ENCODE data around the gene TM9SF1. TPM values are rescaled to one million over a fixed set of nuclear protein-coding genes. Genes with fewer than 3 reads are reported as not detected.
"Not testable (repeated sequence)": the region's sequence is repeated elsewhere in the genome, so short reads cannot be mapped to it uniquely, and the experiment has no call there.

Gene TM9SF1
- total RNA-seq, 4 donors from 2014 or later, result 27.0 to 44.6 (median 43.8) TPM

DNA sequence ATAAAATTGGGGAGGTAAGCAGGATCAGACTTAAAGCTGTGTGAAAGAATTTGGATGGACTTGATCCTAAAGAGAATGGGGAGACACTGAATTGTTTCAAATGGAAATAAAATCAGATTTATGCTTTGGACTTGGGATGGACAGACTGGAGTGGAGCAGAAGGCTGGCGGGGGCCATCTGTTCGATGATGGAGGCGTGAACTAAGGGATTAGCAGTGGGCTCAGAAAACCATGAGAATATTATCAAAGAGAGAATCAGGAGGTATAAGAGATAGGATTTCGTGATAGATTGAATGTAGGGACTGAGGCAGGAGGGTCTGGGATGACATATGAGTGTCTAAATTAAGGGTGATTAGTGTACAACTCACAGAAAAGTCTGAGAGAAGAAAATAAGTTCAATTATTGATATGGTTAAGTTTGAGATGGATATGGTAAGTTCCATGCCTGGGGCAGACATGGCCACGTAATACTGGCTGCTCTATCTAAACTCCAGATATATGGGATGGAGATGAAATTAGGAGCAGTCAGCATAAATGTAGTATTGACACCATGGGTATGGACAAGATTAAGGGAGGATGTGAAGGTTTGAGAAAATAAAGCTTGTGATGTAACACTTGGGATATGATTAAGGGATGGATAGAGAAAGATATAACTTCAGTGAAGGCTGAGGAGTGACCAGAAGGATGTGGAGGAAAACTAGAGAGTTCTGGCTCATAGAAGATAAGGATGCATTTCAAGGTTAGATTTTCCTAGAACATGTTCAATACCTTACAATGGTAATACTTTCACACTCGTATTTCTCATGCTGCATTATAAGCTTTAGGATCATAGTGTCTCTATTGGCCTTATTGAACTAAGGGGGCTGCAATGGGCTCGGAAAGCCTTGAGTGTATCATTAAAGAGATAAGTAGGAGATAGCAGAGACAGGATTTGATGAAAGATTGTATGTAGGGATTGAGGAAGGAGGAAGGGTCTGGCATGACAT is 9.2 kb upstream of the TM9SF1 start:
- TF ChIP-seq, protein P1, sequence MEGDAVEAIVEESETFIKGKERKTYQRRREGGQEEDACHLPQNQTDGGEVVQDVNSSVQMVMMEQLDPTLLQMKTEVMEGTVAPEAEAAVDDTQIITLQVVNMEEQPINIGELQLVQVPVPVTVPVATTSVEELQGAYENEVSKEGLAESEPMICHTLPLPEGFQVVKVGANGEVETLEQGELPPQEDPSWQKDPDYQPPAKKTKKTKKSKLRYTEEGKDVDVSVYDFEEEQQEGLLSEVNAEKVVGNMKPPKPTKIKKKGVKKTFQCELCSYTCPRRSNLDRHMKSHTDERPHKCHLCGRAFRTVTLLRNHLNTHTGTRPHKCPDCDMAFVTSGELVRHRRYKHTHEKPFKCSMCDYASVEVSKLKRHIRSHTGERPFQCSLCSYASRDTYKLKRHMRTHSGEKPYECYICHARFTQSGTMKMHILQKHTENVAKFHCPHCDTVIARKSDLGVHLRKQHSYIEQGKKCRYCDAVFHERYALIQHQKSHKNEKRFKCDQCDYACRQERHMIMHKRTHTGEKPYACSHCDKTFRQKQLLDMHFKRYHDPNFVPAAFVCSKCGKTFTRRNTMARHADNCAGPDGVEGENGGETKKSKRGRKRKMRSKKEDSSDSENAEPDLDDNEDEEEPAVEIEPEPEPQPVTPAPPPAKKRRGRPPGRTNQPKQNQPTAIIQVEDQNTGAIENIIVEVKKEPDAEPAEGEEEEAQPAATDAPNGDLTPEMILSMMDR (IDR thresholded peaks at IDR 0.05), result no peak
- TF ChIP-seq POLR2AphosphoS5 (IDR thresholded peaks at IDR 0.05) (no peak), EP300 (IDR thresholded peaks at IDR 0.05) (no peak), POLR2A (IDR thresholded peaks at IDR 0.05; ENCODE audit: low read depth) (no peak)
- no peak for DNase-seq (ENCODE audit: extremely low spot score)
- Histone ChIP-seq H3K27me3 (no peaks in the 10 kb centered on the region), H3K4me1 (no peaks in the 10 kb centered on the region), H3K27ac (replicated peaks in 1 of 4) (no peak overlapping the region), H3K36me3 (peaks cover 10 to 91% (median 48%) of the 10 kb centered on the region in 4 donors), H3K4me3 (no peak overlapping the region), H3K9me3 (no peaks in the 10 kb centered on the region)
- intact Hi-C loops (cut with DNase I), result no loop called here
- WGBS, result 92% methylated on average over 7 of the region's 7 CpGs

GRCh38 chr14:24203249-24203886 is 8.1 kb upstream of the TM9SF1 start:
- H3K9me3 ChIP-seq; intact Hi-C loops (cut with DNase I); H3K4me3 ChIP-seq; H3K27me3 ChIP-seq; DNase-seq (ENCODE audit: extremely low spot score); H3K4me1 ChIP-seq; H3K27ac ChIP-seq (replicated peaks in 1 of 4): not testable (repeated sequence)
- H3K36me3 ChIP-seq, result peaks cover 6 to 80% (median 37%) of the 10 kb centered on the region in 4 donors
- 95% methylated on average over 16 of the region's 16 CpGs for WGBS

GRCh38 chr14:24202538-24202937 is 7.3 kb upstream of the TM9SF1 start:
- H3K27me3 ChIP-seq; H3K9me3 ChIP-seq; H3K4me3 ChIP-seq; intact Hi-C loops (cut with DNase I); DNase-seq (ENCODE audit: extremely low spot score); H3K27ac ChIP-seq (replicated peaks in 1 of 4): not testable (repeated sequence)
- Histone ChIP-seq H3K36me3 (peaks cover 6 to 72% (median 33%) of the 10 kb centered on the region in 4 donors), H3K4me1 (peaks cover 7 to 15% (median 12%) of the 10 kb centered on the region in 4 donors)
- WGBS, result 90% methylated on average over 8 of the region's 8 CpGs

DNA sequence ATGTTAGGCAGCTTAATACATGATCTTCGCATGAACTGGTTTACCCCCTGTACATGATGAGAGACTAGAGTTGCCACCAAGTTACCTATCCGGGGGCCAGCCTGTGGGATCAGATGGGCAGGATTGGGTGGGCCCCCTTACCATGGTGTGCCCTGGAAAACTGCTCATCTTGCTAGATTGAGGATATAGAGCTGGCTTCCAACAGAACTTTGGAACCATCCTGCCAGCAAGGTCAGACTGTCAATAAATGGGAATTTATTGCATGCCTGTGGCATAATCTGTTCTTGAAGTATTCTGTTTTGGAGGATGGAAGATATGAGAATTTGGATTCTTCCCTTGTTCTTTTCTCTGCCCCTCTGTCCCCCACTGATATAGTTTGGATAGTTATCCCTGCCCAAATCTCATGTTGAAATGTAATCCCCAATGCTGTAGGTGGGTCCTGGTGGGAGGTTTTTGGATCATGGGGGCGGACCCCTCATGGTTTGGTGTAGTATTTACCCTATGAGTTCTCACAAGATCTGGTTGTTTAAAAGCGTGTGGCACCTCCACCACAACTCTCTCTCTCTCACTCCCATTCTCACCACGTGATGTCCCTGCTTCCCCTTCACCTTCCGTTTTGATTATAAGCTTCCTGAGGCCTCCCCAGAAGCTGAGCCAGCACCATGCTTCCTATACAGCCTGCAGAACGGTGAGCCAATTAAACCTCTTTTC is 3.7 kb upstream of the TM9SF1 start:
- intact Hi-C loops (cut with DNase I), result no loop called here
- 80% methylated on average over 7 of the region's 7 CpGs for WGBS
- peaks cover 31 to 43% (median 37%) of the 10 kb centered on the region in 4 donors for H3K4me1 ChIP-seq
- H3K27me3 ChIP-seq, result no peaks in the 10 kb centered on the region
- H3K4me3 ChIP-seq, result no peak overlapping the region
- TF ChIP-seq POLR2A (IDR thresholded peaks at IDR 0.05; ENCODE audit: low read depth), result no peak
- no peak overlapping the region for H3K27ac ChIP-seq (replicated peaks in 1 of 4)
- DNase-seq (ENCODE audit: extremely low spot score), result no peak
- H3K36me3 ChIP-seq, result peaks cover 0 to 39% (median 13%) of the 10 kb centered on the region in 4 donors
- no peaks in the 10 kb centered on the region for H3K9me3 ChIP-seq

GRCh38 chr14:24197056-24197450 is 1.8 kb upstream of the TM9SF1 start:
- no peak for DNase-seq (ENCODE audit: extremely low spot score)
- Histone ChIP-seq H3K4me1 (peaks cover 32 to 57% (median 45%) of the 10 kb centered on the region in 4 donors), H3K9me3 (no peaks in the 10 kb centered on the region), H3K27ac (replicated peaks in 1 of 4) (no peak overlapping the region), H3K27me3 (no peaks in the 10 kb centered on the region), H3K4me3 (peak overlapping the region in 2 of 4 donors; percentile 84 to 85), H3K36me3 (peaks cover 11 to 33% (median 23%) of the 10 kb centered on the region in 4 donors)
- TF ChIP-seq, protein P1 (IDR thresholded peaks at IDR 0.05), result no peak
- TF ChIP-seq POLR2A (IDR thresholded peaks at IDR 0.05; ENCODE audit: low read depth) (no peak), EP300 (IDR thresholded peaks at IDR 0.05) (no peak)
- 85% methylated on average over 2 of the region's 2 CpGs for WGBS
- intact Hi-C loops (cut with DNase I), result no loop called here

Data from esophagus muscularis mucosa (tissue), 4 donors.